Measurements from ENCODE around the gene CDC42EP4. TPM values are rescaled to one million over a fixed set of nuclear protein-coding genes. Genes with fewer than 3 reads are reported as not detected.

Gene CDC42EP4
- total RNA-seq, 1 donor from 2014 or later: 207 TPM

DNA sequence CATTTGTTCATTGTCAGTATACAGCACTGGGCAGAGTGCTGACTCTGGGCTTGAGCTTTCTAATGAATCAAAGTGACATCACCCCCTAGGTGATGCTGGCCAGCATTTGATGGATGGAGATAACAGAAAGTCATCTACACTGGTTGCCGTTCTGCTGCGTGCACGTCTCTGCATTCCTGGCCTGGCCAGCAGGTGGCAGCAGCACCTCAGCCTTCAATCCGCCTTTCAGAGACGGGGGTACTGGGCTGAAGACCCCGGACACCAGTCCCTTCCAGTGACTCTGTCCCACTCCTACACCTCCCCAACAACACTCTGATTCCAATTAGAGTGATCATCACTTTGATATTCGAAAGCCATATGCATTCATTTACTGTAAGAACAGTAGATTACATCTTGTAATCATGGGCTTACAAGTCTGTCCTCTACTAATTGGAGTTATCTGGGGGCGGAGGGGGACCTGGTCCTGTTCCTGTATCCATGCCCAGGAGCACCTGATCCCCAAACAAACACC, 56.1 kb downstream of the CDC42EP4 start:
- DNase-seq (ENCODE audit: low spot score): peak; percentile 82

DNA sequence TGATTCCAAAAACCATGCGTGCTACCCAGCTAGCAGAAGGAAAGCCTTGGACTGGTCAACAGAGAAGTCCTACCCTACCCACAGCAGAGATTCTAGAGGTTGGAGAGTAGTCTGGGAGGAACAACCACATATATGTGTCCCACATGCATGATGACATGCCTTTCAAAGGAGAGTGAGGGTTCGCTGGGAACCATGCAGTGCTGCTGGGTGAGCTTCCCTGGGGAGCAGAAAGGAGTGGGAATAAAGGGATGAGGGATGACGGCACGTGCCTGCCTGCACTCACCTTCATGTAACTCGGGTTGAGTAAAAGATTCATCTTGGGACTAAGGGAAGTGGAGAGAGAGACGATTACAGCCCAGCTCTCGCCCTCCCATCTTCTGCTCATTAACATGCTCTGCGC, 59.9 kb downstream of the CDC42EP4 start:
- peak; percentile 47 for DNase-seq (ENCODE audit: low spot score)

DNA sequence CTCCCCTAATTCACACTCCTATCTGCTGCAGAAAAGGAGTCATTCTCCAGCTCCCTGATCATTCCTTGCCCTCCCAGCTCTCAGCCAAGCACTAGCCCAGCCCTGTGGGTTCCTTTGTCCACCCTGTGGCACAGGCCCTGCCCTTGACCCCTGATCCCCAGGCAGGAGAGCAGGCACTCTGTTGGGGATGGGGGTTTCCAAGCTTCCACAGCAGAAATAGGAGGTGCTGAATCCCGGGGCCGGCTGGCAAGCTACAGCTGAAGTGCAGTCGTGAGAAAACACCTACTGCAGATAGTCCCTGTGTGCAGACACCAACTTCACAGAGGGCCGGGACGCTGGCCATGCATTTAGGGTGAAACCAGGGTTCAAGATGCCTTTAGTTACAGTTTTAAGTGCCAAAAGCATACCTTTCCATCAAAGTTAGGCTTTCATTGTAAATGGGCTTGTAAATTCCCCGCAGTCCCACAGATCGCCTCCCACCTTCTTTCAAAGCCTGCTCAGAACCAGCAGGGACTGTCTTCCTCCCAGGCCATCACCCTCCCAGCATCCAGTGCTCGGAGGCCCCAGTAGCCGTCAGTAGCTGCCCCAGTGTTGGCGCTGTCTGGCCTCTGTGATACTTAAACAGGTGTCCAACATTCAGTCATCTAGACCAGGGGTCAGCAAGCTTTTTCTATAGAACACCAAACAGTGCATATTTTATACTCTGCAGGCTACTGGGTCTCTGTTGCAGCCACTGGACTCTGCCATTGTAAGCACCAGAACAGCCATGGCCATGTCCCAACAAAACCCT, 60.8 kb downstream of the CDC42EP4 start:
- peak; percentile 60 for DNase-seq (ENCODE audit: low spot score)

DNA sequence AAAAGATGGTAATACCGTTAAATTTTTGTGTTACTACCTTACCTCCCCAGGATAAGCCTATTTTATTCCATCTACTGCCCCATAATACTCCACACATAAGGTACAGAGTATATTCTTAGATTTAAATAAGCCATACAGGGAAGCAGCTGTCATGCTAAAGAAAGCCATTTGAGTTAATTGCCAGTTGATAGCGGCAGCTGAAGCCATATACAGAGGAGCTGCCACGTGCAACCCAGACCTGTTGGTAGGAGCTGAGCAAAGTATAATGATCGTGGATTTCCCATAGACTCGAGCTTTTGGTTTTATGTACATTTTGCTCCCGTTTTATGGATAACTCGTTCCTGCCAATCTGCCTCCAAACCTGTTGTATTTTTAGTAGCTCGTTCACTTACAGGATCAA, 62.1 kb downstream of the CDC42EP4 start:
- no peak for DNase-seq (ENCODE audit: low spot score)

DNA sequence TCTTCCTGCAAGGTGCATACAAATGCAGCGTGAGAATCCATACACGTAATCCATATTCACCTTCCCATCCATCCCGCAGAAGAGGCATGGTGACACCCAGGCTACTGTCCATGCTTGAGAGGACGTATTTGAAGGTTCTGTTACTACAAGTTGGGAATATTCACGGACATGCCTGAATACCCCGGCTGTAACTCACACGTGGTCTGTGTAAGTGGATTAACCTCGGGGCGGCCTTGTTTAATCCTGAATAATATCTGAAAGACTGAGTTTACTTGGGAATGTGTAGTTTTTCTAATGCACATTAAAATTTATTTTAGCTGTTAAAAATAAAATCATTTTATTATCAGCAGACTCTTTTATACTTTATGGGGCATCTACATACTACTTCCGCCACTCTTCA, 63.3 kb downstream of the CDC42EP4 start:
- DNase-seq (ENCODE audit: low spot score): peak; percentile 33

DNA sequence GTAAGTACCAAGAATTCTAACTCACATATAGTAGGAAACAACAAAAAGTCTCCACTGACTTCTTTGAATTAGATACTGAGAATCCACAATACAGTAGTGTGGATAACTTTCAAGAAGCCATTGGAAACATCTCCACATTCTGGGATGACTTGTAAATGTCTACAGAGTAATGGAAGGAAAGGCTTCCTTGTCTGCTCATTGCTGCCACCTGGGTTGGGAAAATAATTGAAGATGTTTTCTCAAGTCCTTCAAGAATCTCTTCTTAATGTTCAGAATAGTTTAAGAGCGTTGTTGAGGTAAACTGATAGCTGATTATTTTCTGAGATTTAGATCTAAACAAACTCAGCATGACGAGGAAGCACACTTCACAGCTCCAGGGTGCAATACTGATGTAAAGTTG, 64.1 kb downstream of the CDC42EP4 start:
- no peak for DNase-seq (ENCODE audit: low spot score)

DNA sequence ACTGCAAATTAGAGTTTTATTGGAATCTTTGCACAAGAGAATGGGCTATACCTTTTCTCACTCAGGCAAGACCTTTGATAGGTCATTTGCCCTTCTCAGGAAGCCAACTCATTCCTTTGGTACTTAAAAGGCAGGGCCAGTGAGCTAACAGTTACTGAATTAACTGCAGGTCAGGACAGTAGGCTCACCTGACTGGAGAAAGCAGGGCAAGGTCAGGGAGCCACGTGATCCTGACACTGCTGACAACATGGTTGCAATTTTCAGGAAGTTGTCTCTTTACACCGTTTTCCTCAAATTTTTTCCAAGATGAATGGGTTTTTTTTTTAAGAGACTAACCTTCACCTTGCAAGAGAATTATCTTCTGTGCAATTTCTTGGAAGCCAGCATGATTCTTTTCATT, 71.2 kb downstream of the CDC42EP4 start:
- DNase-seq (ENCODE audit: low spot score): no peak

DNA sequence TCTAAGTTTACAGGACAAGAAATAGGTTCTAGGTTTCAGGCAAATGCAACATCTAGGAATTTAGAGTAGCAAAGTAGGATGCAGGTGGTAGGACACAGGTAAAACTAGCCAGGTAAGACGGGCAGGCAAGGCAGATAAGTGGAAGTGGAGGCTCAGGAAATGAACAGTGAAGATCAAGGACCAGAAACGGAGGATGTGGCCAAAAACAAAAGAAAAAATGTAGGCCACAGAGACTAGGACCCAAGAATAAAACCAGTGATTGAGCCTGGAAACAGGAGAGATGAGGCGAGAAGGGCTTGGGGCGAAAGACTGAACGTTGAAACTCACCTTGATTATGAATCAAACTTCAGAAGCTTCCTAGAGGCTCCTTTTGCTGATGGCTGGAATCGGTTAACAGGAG, 74.1 kb downstream of the CDC42EP4 start:
- DNase-seq (ENCODE audit: low spot score): peak; percentile 26

DNA sequence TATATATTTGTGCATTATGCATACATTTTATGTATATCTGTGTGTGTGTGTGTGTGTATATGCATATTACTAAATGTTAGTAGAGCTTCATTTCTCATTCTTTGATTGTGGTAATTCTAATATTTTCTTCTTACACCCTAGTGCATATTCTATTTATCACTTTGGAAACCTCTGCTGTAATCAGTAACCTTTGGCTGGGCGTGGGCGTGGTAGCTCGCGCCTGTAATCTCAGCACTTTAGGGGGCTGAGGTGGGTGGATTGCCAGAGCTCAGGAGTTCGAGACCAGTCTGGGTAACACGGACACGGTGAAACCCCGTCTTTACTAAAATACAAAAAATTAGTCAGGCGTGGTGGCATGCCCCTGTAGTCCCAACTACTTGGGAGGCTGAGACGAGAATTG, 77.1 kb downstream of the CDC42EP4 start:
- DNase-seq (ENCODE audit: low spot score): no peak

Other genes with a start within 250 kb of the CDC42EP4 start
- gene SLC39A11, start 219.3 kb downstream of the CDC42EP4 start, total RNA-seq: 36.2 TPM
- gene SSTR2, start 147.0 kb downstream of the CDC42EP4 start, total RNA-seq: 5.7 TPM
- gene COG1, start 118.9 kb downstream of the CDC42EP4 start, total RNA-seq: 34.8 TPM
- 0.61 TPM for gene CPSF4L, start 50.1 kb downstream of the CDC42EP4 start, total RNA-seq